GM19193 (cell line): ENCODE measurements around the gene SEPTIN10.

Source experiments
- POLR2A ChIP-seq: IDR thresholded peaks from 4 replicates; pipeline ENCODE4 v1.6.1; 2011; ENCODE audit not compliant: insufficient read depth, insufficient read length; ENCODE audit errors: extremely low read depth

SEPTIN10 gene

GRCh38 chr2:109542384-109542783 lies 71.4 kb downstream of the SEPTIN10 start:
- no peak for TF ChIP-seq POLR2A

DNA sequence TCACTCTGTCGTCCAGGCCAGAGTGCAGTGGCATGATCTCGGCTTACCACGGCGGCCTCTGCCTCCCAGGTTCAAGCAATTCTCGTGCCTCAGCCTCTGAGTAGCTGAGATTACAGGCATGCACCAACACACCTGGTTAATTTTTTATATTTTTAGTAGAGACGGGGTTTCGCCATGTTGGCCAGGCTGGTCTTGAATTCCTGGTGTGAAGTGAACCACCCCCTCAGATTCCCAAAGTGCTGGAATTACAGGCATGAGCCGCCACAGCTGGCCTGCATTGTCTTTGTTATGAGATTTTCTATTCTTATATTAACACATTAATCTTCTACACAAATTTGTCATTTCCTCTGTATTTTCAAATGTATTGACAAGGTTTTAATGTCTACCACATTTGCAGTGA lies 75.2 kb downstream of the SEPTIN10 start:
- TF ChIP-seq POLR2A, result no peak

GRCh38 chr2:109537565-109538222 lies 76.1 kb downstream of the SEPTIN10 start:
- no peak for TF ChIP-seq POLR2A

GRCh38 chr2:109535217-109535946 lies 78.4 kb downstream of the SEPTIN10 start:
- TF ChIP-seq POLR2A, result no peak

DNA sequence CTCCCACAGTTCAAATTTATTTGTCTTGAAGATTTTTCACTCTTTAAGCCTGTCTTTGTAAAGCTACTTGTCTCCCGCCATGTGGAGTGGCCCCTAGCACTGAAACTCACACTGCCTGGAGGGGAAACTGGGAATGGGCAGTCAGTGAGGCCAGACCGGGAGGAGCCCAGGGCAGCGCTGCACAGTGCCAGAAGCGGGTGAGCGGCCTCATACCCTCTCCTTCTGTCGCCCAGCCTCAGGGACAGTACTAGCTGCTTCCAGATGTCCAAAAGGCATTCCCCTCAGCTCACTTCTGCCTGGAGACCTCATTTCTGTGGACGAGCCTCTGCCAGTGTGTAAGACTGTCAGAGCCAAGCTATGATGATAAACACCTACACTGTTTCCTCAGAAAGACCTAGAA lies 79.9 kb downstream of the SEPTIN10 start:
- TF ChIP-seq POLR2A, result no peak

- TF ChIP-seq POLR2A, result no peak
Measured at GRCh38 chr2:109532728-109533076, 81.1 kb downstream of the SEPTIN10 start.

GRCh38 chr2:109531896-109532727 lies 81.7 kb downstream of the SEPTIN10 start:
- no peak for TF ChIP-seq POLR2A

GRCh38 chr2:109531221-109531620 lies 82.5 kb downstream of the SEPTIN10 start:
- no peak for TF ChIP-seq POLR2A

- no peak for TF ChIP-seq POLR2A
Measured at GRCh38 chr2:109530712-109531111, 83.1 kb downstream of the SEPTIN10 start.

GRCh38 chr2:109529532-109530449 lies 84.0 kb downstream of the SEPTIN10 start:
- no peak for TF ChIP-seq POLR2A

- no peak for TF ChIP-seq POLR2A
Measured at GRCh38 chr2:109528811-109529501, 84.8 kb downstream of the SEPTIN10 start.

- no peak for TF ChIP-seq POLR2A
Measured at GRCh38 chr2:109527846-109528705, 85.7 kb downstream of the SEPTIN10 start.

GRCh38 chr2:109527079-109527478 lies 86.7 kb downstream of the SEPTIN10 start:
- no peak for TF ChIP-seq POLR2A

DNA sequence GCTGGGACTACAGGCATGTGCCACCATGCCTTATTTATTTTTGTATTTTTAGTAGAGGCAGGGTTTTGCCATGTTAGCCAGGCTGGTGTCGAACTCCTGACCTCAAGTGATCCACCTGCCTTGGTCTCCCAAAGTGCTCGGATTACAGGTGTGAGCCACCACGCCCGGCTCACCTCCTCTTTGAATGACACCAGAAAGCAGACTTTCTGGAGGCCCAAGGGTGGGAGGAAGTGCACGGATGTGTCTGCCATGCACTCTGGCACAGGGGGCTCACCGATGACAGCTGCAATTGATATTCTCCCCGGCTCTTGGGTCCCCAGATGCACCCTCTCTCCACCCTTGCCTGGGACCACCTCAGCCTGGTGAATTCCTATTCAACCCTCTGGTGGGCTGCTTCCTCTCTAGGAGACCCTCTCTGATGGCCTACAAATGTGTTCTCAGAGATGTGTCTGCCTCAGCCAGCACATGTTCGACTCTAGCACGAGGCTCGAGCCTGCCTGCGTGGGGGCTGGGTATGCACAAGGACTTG lies 87.3 kb downstream of the SEPTIN10 start:
- no peak for TF ChIP-seq POLR2A

DNA sequence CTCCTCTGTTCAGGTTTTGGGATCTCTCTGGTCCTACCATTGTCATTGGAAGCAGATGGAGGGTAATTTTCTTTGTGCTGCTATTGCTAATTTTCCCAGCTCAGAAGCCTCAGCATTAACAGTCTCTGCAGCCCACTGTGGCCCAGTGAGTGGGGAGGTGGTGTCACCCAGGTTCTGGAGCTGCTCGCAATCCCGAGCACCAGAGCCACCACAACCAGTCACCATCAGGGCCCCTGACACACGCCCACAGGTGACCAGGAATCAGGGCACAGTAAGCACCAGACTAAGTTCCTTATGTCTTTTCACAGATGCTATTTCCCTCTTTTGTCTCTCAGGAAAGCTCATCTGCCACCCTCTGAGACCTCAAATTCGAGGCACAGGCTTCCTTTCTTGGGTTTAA lies 87.9 kb downstream of the SEPTIN10 start:
- no peak for TF ChIP-seq POLR2A
